ENCODE measurements around the gene SPINDOC. TPM values are rescaled to one million over a fixed set of nuclear protein-coding genes. Genes with fewer than 3 reads are reported as not detected.
A peak's percentile ranks its signal among the peaks of the same experiment; 100 is the strongest.

The SPINDOC gene
- total RNA-seq, 1 experiment from 2014 or later = 53.8 TPM

- Mint-ChIP-seq H3K27ac (ENCODE audit: unreplicated experiment) (no peak overlapping the region), H3K27me3 (ENCODE audit: unreplicated experiment) (no peaks in the 10 kb centered on the region), H3K9me3 (ENCODE audit: low read depth, unreplicated experiment) (no peaks in the 10 kb centered on the region), H3K4me1 (ENCODE audit: low read depth, unreplicated experiment) (peaks cover 42% of the 10 kb centered on the region), H3K36me3 (ENCODE audit: insufficient read depth, unreplicated experiment) (peaks cover 13% of the 10 kb centered on the region), H3K4me3 (ENCODE audit: low read depth, unreplicated experiment) (no peak overlapping the region)
- BruUV-seq (replicated peaks) = no TSS peak
- CTCF ChIA-PET = interaction anchor here (0.9 kb wide), 1 partner anchor 19 kb away, joined by 3 read pairs; no protein-coding TSS in a partner anchor
- intact Hi-C loops (cut with micrococcal nuclease; ENCODE audit: unreplicated experiment) = no loop called here
- no peak for DNase-seq
- TF ChIP-seq CTCF (IDR thresholded peaks at IDR 0.05; ENCODE audit: unreplicated experiment) = no peak
Observed at GRCh38 chr11:63869683-63870082, 56.4 kb downstream of the SPINDOC start.

GRCh38 chr11:63870351-63871140 is 57.3 kb downstream of the SPINDOC start:
- H3K27ac Mint-ChIP-seq (ENCODE audit: unreplicated experiment) = no peak overlapping the region
- no peak overlapping the region for H3K4me3 Mint-ChIP-seq (ENCODE audit: low read depth, unreplicated experiment)
- peaks cover 17% of the 10 kb centered on the region for H3K36me3 Mint-ChIP-seq (ENCODE audit: insufficient read depth, unreplicated experiment)
- DNase-seq = no peak
- TF ChIP-seq CTCF (IDR thresholded peaks at IDR 0.05; ENCODE audit: unreplicated experiment) = no peak
- no peaks in the 10 kb centered on the region for H3K27me3 Mint-ChIP-seq (ENCODE audit: unreplicated experiment)
- H3K4me1 Mint-ChIP-seq (ENCODE audit: low read depth, unreplicated experiment) = peaks cover 42% of the 10 kb centered on the region
- CTCF ChIA-PET = interaction anchor here (0.6 kb wide), 1 partner anchor 36 kb away, joined by 4 read pairs; no protein-coding TSS in a partner anchor
- no TSS peak for BruUV-seq (replicated peaks)
- H3K9me3 Mint-ChIP-seq (ENCODE audit: low read depth, unreplicated experiment) = no peaks in the 10 kb centered on the region
- intact Hi-C loops (cut with micrococcal nuclease; ENCODE audit: unreplicated experiment) = no loop called here

- Mint-ChIP-seq H3K27me3 (ENCODE audit: unreplicated experiment) (no peaks in the 10 kb centered on the region), H3K36me3 (ENCODE audit: insufficient read depth, unreplicated experiment) (peaks cover 19% of the 10 kb centered on the region), H3K27ac (ENCODE audit: unreplicated experiment) (no peak overlapping the region), H3K4me1 (ENCODE audit: low read depth, unreplicated experiment) (peaks cover 42% of the 10 kb centered on the region), H3K4me3 (ENCODE audit: low read depth, unreplicated experiment) (peak overlapping the region; percentile 39), H3K9me3 (ENCODE audit: low read depth, unreplicated experiment) (no peaks in the 10 kb centered on the region)
- intact Hi-C loops (cut with micrococcal nuclease; ENCODE audit: unreplicated experiment) = loop anchor here (2.0 kb wide), 1 partner anchor 31 kb away; no protein-coding TSS in a partner anchor
- DNase-seq = peak; percentile 83
- no TSS peak for BruUV-seq (replicated peaks)
- CTCF ChIA-PET = interaction anchor here (0.6 to 2.5 kb wide), 13 partner anchors 9 to 103 kb away, joined by 3 to 15 read pairs (median 5); partner anchors contain the start of genes MARK2 and ZFTA
- TF ChIP-seq CTCF (IDR thresholded peaks at IDR 0.05; ENCODE audit: unreplicated experiment) = no peak
Observed at GRCh38 chr11:63871962-63872799, 58.9 kb downstream of the SPINDOC start.

- BruUV-seq (replicated peaks) = no TSS peak
- peaks cover 19% of the 10 kb centered on the region for H3K36me3 Mint-ChIP-seq (ENCODE audit: insufficient read depth, unreplicated experiment)
- CTCF ChIA-PET = interaction anchor here (1.3 to 2.5 kb wide), 9 partner anchors 10 to 104 kb away, joined by 3 to 15 read pairs (median 6); partner anchors contain the start of genes MARK2 and ZFTA
- intact Hi-C loops (cut with micrococcal nuclease; ENCODE audit: unreplicated experiment) = loop anchor here (2.0 kb wide), 1 partner anchor 32 kb away; no protein-coding TSS in a partner anchor
- no peaks in the 10 kb centered on the region for H3K27me3 Mint-ChIP-seq (ENCODE audit: unreplicated experiment)
- H3K4me3 Mint-ChIP-seq (ENCODE audit: low read depth, unreplicated experiment) = peak overlapping the region; percentile 39
- DNase-seq = no peak
- peaks cover 42% of the 10 kb centered on the region for H3K4me1 Mint-ChIP-seq (ENCODE audit: low read depth, unreplicated experiment)
- no peak for TF ChIP-seq CTCF (IDR thresholded peaks at IDR 0.05; ENCODE audit: unreplicated experiment)
- H3K9me3 Mint-ChIP-seq (ENCODE audit: low read depth, unreplicated experiment) = no peaks in the 10 kb centered on the region
- no peak overlapping the region for H3K27ac Mint-ChIP-seq (ENCODE audit: unreplicated experiment)
Observed at GRCh38 chr11:63872800-63873197, 59.5 kb downstream of the SPINDOC start.
